IMR-90 (cell line): Measurements from ENCODE around the gene POFUT1. TPM values are rescaled to one million over a fixed set of nuclear protein-coding genes. Genes with fewer than 3 reads are reported as not detected.

Source experiments
- ATAC-seq: fragments of 200-7000 bp; cut with Tn5 transposase; 2 replicates; pipeline ENCODE4 v1.9.1; 2020; ENCODE audit warnings: low read depth, mild to moderate bottlenecking, moderate library complexity
- BruUV-seq: library from RNA; stranded (reverse); fragments of 400-500 nt; replicated peaks from 2 replicates; lab custom pipeline; 2021; lab: Mats Ljungman, UMichigan
- CTCF ChIA-PET: fragments of 300-600 bp; formaldehyde crosslinking; extraction: SDS; loops from one replicate; lab custom pipeline; 2021; ENCODE audit warnings: antibody characterized with exemption; lab: Yijun Ruan, JAX
- POLR2A ChIA-PET: fragments of 300-600 bp; sonication (Branson Sonifier 250); formaldehyde crosslinking; loops from one replicate; lab custom pipeline; 2022; ENCODE audit warnings: antibody characterized with exemption; ENCODE audit not compliant: unreplicated experiment; lab: Charles Lee
- DNase-seq: peaks from one replicate; pipeline ENCODE4 v3.0.0; 2013
- H2AFZ ChIP-seq: replicated peaks from 2 replicates; pipeline ENCODE3; 2013; ENCODE audit warnings: low read length, mild to moderate bottlenecking; ENCODE audit not compliant: poor library complexity
- H2AK5ac ChIP-seq: 2 replicates; pipeline ENCODE4 v1.6.1; 2013; ENCODE audit warnings: low read depth, low read length, inconsistent platforms
- H2AK9ac ChIP-seq: replicated peaks from 2 replicates; pipeline ENCODE3; 2013; ENCODE audit warnings: mild to moderate bottlenecking, low read depth, low read length, moderate library complexity; ENCODE audit not compliant: poor library complexity
- H2BK120ac ChIP-seq: 2 replicates; pipeline ENCODE4 v1.6.1; 2013; ENCODE audit warnings: low read depth, low read length, inconsistent platforms
- H2BK15ac ChIP-seq: 3 replicates; pipeline ENCODE4 v1.6.1; 2013; ENCODE audit warnings: low read depth, low read length, inconsistent platforms
- H2BK20ac ChIP-seq: 2 replicates; pipeline ENCODE4 v1.6.1; 2013; ENCODE audit warnings: low read depth, mild to moderate bottlenecking, inconsistent platforms, low read length, moderate library complexity
- H2BK5ac ChIP-seq: 2 replicates; pipeline ENCODE4 v1.6.1; 2013; ENCODE audit warnings: mild to moderate bottlenecking, low read depth, low read length, inconsistent platforms; ENCODE audit not compliant: poor library complexity, severe bottlenecking
- H3K14ac ChIP-seq: replicated peaks from 2 replicates; pipeline ENCODE4 v1.6.1; 2013; ENCODE audit warnings: low read depth, low read length, inconsistent platforms
- H3K18ac ChIP-seq: 2 replicates; pipeline ENCODE4 v1.6.1; 2013; ENCODE audit warnings: low read depth, low read length, control low read depth
- H3K23ac ChIP-seq: 2 replicates; pipeline ENCODE4 v1.6.1; 2013; ENCODE audit warnings: low read depth, low read length, inconsistent platforms
- H3K27ac ChIP-seq: 2 replicates; pipeline ENCODE4 v1.5.1; 2013; ENCODE audit warnings: mild to moderate bottlenecking, control low read depth, low read length; ENCODE audit not compliant: insufficient read depth
- H3K27me3 ChIP-seq: 2 replicates; pipeline ENCODE4 v1.6.1; 2013; ENCODE audit warnings: low read length; ENCODE audit not compliant: control insufficient read depth, insufficient read depth
- H3K36me3 ChIP-seq: 2 replicates; pipeline ENCODE4 v1.6.1; 2013; ENCODE audit warnings: low read length, mixed read lengths; ENCODE audit not compliant: control insufficient read depth, insufficient read depth
- H3K4ac ChIP-seq: 2 replicates; pipeline ENCODE4 v1.6.1; 2013; ENCODE audit warnings: low read depth, low read length, inconsistent platforms
- H3K4me1 ChIP-seq: 2 replicates; pipeline ENCODE4 v1.6.1; 2013; ENCODE audit warnings: low read length, mixed read lengths; ENCODE audit not compliant: control insufficient read depth, insufficient read depth
- H3K4me2 ChIP-seq: 2 replicates; pipeline ENCODE4 v1.6.1; 2013; ENCODE audit warnings: low read depth, mild to moderate bottlenecking, control low read depth, low read length, moderate library complexity
- H3K4me3 ChIP-seq: 2 replicates; pipeline ENCODE4 v1.5.1; 2013; ENCODE audit warnings: low read depth, mild to moderate bottlenecking, control low read depth, low read length, moderate library complexity; ENCODE audit not compliant: insufficient read depth
- H3K56ac ChIP-seq: 2 replicates; pipeline ENCODE4 v1.6.1; 2013; ENCODE audit warnings: low read length, inconsistent platforms; ENCODE audit not compliant: insufficient read depth; ENCODE audit errors: extremely low read depth
- H3K79me1 ChIP-seq, 2 experiments: 2 replicates each; pipeline ENCODE4 v1.6.1; 2013; ENCODE audit warnings: low read length in 2 of 2, inconsistent platforms in 1 of 2, low read depth in 1 of 2
- H3K9ac ChIP-seq: 2 replicates; pipeline ENCODE4 v1.6.1; 2013; ENCODE audit warnings: low read depth, low read length, control low read depth
- H3K9me1 ChIP-seq: 2 replicates; pipeline ENCODE4 v1.6.1; 2013; ENCODE audit warnings: low read length, inconsistent platforms; ENCODE audit not compliant: insufficient read depth
- H3K9me3 ChIP-seq: 2 replicates; pipeline ENCODE4 v1.6.1; 2013; ENCODE audit warnings: low read length; ENCODE audit not compliant: control insufficient read depth, insufficient read depth
- H4K20me1 ChIP-seq: 2 replicates; pipeline ENCODE4 v1.6.1; 2013; ENCODE audit warnings: low read length, inconsistent platforms; ENCODE audit not compliant: insufficient read depth
- H4K5ac ChIP-seq: 2 replicates; pipeline ENCODE4 v1.6.1; 2013; ENCODE audit warnings: mild to moderate bottlenecking, low read depth, low read length, control low read depth
- H4K8ac ChIP-seq, 2 experiments: 2 replicates each; pipeline ENCODE4 v1.6.1; 2013; ENCODE audit warnings: low read depth in 2 of 2, low read length in 2 of 2, control low read depth in 1 of 2, inconsistent platforms in 1 of 2
- H4K91ac ChIP-seq: 2 replicates; pipeline ENCODE4 v1.6.1; 2013; ENCODE audit warnings: low read depth, low read length, inconsistent platforms; ENCODE audit not compliant: insufficient read depth
- BHLHE40 ChIP-seq: fragments of 150-350 bp; IDR thresholded peaks from 2 replicates; pipeline ENCODE4 v1.6.1; 2016; ENCODE audit warnings: mild to moderate bottlenecking, low read depth, low read length
- FOS ChIP-seq: fragments of 150-350 bp; IDR thresholded peaks from 2 replicates; pipeline ENCODE4 v1.6.1; 2016; ENCODE audit warnings: low read depth, low read length
- MAZ ChIP-seq: IDR thresholded peaks from 2 replicates; pipeline ENCODE4 v1.6.1; 2012; ENCODE audit warnings: low read depth, mild to moderate bottlenecking, low read length, improper control_type of control experiment, moderate library complexity, borderline replicate concordance
- MXI1 ChIP-seq: IDR thresholded peaks from 2 replicates; pipeline ENCODE4 v1.6.1; 2012; ENCODE audit warnings: low read depth, mild to moderate bottlenecking, low read length, moderate library complexity, borderline replicate concordance
- RAD21 ChIP-seq: IDR thresholded peaks from 2 replicates; pipeline ENCODE4 v1.6.1; 2012; ENCODE audit warnings: low read length, improper control_type of control experiment
- RCOR1 ChIP-seq: IDR thresholded peaks from 2 replicates; pipeline ENCODE4 v1.6.1; 2012; ENCODE audit warnings: mild to moderate bottlenecking, low read length, improper control_type of control experiment; ENCODE audit not compliant: insufficient replicate concordance
- WGBS, 2 experiments: methylation state at CpG; one replicate each; pipeline versions ENCODE4 v1.1.5 to v1.1.7; 2013; ENCODE audit warnings: missing lambda C conversion rate in 2 of 2; ENCODE audit not compliant: insufficient read length in 1 of 2; ENCODE audit errors: extremely low coverage in 2 of 2; 5-methylcytosine and 5-hydroxymethylcytosine counted together
- dilution Hi-C: fragments of 300-500 bp; cut with HindIII; formaldehyde crosslinking; loops from one replicate; pipeline ENCODE4 v1.14.3; 2018; ENCODE audit warnings: low sequenced_read_pairs; ENCODE audit not compliant: unreplicated experiment
- in situ Hi-C: fragments of 300-500 bp; cut with MboI; formaldehyde crosslinking; loops from 3 replicates; pipeline ENCODE4 v1.14.3; 2019; ENCODE audit warnings: low sequenced_read_pairs, inconsistent platforms, mixed read lengths
- intact Hi-C: fragments of 100-400 bp; cut with micrococcal nuclease; formaldehyde crosslinking; loops from 2 replicates; pipeline ENCODE4 v1.10.0; 2022
- polyA plus RNA-seq, 3 experiments: library from polyadenylated mRNA; depleted of rRNA; stranded (reverse); fragments of >200 nt; gene quantifications; 2 replicates each; pipeline ENCODE4 v1.2.3, GENCODE V29; 2012; ENCODE audit warnings: low replicate concordance in 1 of 3
- total RNA-seq: library from RNA; depleted of rRNA; stranded (reverse); fragments of >200 nt; gene quantifications from 2 replicates; pipeline ENCODE4 v1.2.3, GENCODE V29; 2012
- TF ChIP-seq, protein P1 (sequence below): conservative IDR thresholded peaks from 2 replicates; pipeline ENCODE4 v1.5.1; 2012; ENCODE audit warnings: mild to moderate bottlenecking, low read depth, low read length, improper control_type of control experiment
- TF ChIP-seq, protein P2 (sequence below): fragments of 150-350 bp; IDR thresholded peaks from 2 replicates; pipeline ENCODE4 v1.6.1; 2016; ENCODE audit warnings: low read depth, mild to moderate bottlenecking, low read length, moderate library complexity, borderline replicate concordance
- TF ChIP-seq, protein P3 (sequence below): fragments of 150-350 bp; IDR thresholded peaks from 2 replicates; pipeline ENCODE4 v1.6.1; 2017; ENCODE audit warnings: mild to moderate bottlenecking, antibody characterized with exemption, low read length, low read depth

The POFUT1 gene
- total and polyA plus RNA-seq, 2 of the 4 experiments (the other 2 are of a cell fraction): 25.5 to 41.1 TPM

DNA sequence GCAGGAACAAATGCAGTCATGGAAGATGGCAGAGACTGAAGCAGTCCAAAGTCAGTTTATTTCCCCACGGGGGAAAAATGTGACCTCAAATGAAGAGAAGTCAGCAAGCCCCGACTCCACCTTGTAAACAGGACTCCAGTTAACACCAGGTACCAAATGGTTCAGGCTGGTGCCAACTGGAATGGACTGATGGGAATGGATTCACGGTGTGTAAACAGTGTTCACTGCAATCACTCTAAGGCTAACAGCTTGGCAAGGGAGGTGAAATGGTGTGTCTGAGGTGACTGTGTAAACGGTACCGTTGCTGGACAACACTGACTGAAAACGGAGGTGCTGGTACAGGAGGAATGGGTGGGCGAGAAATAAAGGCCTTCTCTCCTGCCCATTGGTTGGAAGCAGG, 12.1 kb upstream of the POFUT1 start:
- intact Hi-C loops: no loop called here
- no peaks in the 10 kb centered on the region for H3K27me3 ChIP-seq
- no peak overlapping the region for H2AK9ac ChIP-seq
- no peak overlapping the region for H3K4me3 ChIP-seq
- ChIA-PET POLR2A (no interaction called here), CTCF (no interaction called here)
- H3K23ac ChIP-seq: no peak overlapping the region
- H4K8ac ChIP-seq: no peak overlapping the region
- no peak overlapping the region for H2BK15ac ChIP-seq
- 90% methylated on average over 3 of the region's 7 CpGs; no CpG with 5 or more reads in 1 of the 2 experiments for WGBS, 2 experiments
- no peak overlapping the region for H4K91ac ChIP-seq
- H3K4me2 ChIP-seq: no peak overlapping the region
- no peak overlapping the region for H4K5ac ChIP-seq
- dilution Hi-C loops: no loop called here
- no peak for DNase-seq
- H3K14ac ChIP-seq: no peak overlapping the region
- no peak overlapping the region for H3K27ac ChIP-seq
- peaks cover 10% of the 10 kb centered on the region for H3K9me1 ChIP-seq
- BruUV-seq: no TSS peak
- peaks cover 15% of the 10 kb centered on the region for H4K20me1 ChIP-seq
- no peaks in the 10 kb centered on the region for H3K9me3 ChIP-seq
- no peak overlapping the region for H2AFZ ChIP-seq
- H2BK20ac ChIP-seq: no peak overlapping the region
- no peak overlapping the region for H2AK5ac ChIP-seq
- in situ Hi-C loops: no loop called here
- H3K4me1 ChIP-seq: peaks cover under 1% of the 10 kb centered on the region; the same call in 1 of the 2 replicates
- peaks cover 23 to 53% of the 10 kb centered on the region in 2 experiments; a peak in 3 of 4 replicates for H3K79me1 ChIP-seq
- H3K36me3 ChIP-seq: peaks cover 48% of the 10 kb centered on the region
- H2BK120ac ChIP-seq: no peak overlapping the region
- no peak overlapping the region for H3K4ac ChIP-seq
- no peak overlapping the region for H3K56ac ChIP-seq
- H3K9ac ChIP-seq: no peak overlapping the region
- no peak overlapping the region for H2BK5ac ChIP-seq
- TF ChIP-seq MXI1: no peak
- TF ChIP-seq RAD21: no peak
- TF ChIP-seq FOS: no peak
- TF ChIP-seq, protein P1, sequence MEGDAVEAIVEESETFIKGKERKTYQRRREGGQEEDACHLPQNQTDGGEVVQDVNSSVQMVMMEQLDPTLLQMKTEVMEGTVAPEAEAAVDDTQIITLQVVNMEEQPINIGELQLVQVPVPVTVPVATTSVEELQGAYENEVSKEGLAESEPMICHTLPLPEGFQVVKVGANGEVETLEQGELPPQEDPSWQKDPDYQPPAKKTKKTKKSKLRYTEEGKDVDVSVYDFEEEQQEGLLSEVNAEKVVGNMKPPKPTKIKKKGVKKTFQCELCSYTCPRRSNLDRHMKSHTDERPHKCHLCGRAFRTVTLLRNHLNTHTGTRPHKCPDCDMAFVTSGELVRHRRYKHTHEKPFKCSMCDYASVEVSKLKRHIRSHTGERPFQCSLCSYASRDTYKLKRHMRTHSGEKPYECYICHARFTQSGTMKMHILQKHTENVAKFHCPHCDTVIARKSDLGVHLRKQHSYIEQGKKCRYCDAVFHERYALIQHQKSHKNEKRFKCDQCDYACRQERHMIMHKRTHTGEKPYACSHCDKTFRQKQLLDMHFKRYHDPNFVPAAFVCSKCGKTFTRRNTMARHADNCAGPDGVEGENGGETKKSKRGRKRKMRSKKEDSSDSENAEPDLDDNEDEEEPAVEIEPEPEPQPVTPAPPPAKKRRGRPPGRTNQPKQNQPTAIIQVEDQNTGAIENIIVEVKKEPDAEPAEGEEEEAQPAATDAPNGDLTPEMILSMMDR: no peak
- TF ChIP-seq BHLHE40: no peak
- no peak for TF ChIP-seq RCOR1
- TF ChIP-seq, protein P2, sequence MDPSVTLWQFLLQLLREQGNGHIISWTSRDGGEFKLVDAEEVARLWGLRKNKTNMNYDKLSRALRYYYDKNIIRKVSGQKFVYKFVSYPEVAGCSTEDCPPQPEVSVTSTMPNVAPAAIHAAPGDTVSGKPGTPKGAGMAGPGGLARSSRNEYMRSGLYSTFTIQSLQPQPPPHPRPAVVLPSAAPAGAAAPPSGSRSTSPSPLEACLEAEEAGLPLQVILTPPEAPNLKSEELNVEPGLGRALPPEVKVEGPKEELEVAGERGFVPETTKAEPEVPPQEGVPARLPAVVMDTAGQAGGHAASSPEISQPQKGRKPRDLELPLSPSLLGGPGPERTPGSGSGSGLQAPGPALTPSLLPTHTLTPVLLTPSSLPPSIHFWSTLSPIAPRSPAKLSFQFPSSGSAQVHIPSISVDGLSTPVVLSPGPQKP: no peak
- no peak for TF ChIP-seq MAZ
- TF ChIP-seq, protein P3, sequence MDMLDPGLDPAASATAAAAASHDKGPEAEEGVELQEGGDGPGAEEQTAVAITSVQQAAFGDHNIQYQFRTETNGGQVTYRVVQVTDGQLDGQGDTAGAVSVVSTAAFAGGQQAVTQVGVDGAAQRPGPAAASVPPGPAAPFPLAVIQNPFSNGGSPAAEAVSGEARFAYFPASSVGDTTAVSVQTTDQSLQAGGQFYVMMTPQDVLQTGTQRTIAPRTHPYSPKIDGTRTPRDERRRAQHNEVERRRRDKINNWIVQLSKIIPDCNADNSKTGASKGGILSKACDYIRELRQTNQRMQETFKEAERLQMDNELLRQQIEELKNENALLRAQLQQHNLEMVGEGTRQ: no peak
- no peak for ATAC-seq
- H3K18ac ChIP-seq: no peak overlapping the region
